Stimulated activated naive CD8-positive, alpha-beta T cell treated with anti-CD3 and anti-CD28 coated beads, Interleukin-15, amount 100 ng/mL, for 72 hours (primary cell): ENCODE data around the gene HBE1.
A peak's percentile ranks its signal among the peaks of the same experiment; 100 is the strongest.
"Not testable (repeated sequence)": the region's sequence is repeated elsewhere in the genome, so short reads cannot be mapped to it uniquely, and the experiment has no call there.

ENCODE experiments used
- ATAC-seq: fragments of 150-1000 bp; cut with Tn5 transposase; 2 replicates; pipeline ENCODE4 v1.10.0; 2021; ENCODE audit warnings: mild to moderate bottlenecking, moderate library complexity
- DNase-seq, 2 donors: peaks; one replicate each; pipeline ENCODE4 v3.0.0; 2021 to 2022
- H3K27ac Mint-ChIP-seq, 2 donors: one replicate each; pipeline ENCODE4 v1.8.0; 2022; ENCODE audit warnings: mild to moderate bottlenecking in 2 of 2, mixed read lengths in 2 of 2, moderate library complexity in 2 of 2
- H3K27me3 Mint-ChIP-seq: one replicate; pipeline ENCODE4 v1.8.0; 2022; ENCODE audit warnings: mixed read lengths
- H3K4me1 Mint-ChIP-seq: one replicate; pipeline ENCODE4 v1.8.0; 2022; ENCODE audit warnings: mild to moderate bottlenecking, mixed read lengths
- H3K4me3 Mint-ChIP-seq, 2 donors: one replicate each; pipeline ENCODE4 v1.8.0; 2022; ENCODE audit warnings: mild to moderate bottlenecking in 2 of 2, mixed read lengths in 2 of 2, moderate library complexity in 1 of 2
- H3K9me3 Mint-ChIP-seq, 2 donors: one replicate each; pipeline ENCODE4 v1.8.0; 2022; ENCODE audit warnings: mixed read lengths in 2 of 2

Gene HBE1

DNA sequence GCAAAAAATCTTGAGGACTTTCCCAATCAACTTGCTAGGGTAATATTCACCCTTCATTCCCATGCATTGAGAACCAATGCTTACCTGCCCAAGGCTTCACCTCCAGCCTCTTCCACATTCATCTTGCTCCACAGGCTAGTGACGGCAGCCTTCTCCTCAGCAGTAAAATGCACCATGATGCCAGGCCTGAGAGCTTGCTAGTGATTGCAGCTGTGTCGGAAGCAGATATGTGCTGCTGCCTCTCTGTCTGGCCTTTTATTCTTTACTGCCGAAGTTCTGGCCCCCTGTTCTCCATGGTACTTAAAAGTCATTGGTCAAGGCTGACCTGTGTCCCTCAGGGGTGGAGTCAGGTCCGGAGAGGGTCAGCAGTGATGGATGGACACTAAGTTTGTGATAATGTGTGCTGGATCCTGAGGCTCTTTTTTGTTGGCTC is at the start of gene HBE1:
Gene HBE1, minus strand, starts transcription at position 231 of the 433 bp plus-strand sequence. Its CDS starts 55 bp downstream, at position 176.
- Mint-ChIP-seq H3K4me1 (no peaks in the 10 kb centered on the region), H3K27ac (no peak within 1 kb of the TSS), H3K4me3 (no peak within 1 kb of the TSS), H3K27me3 (no peaks in the 10 kb centered on the region), H3K9me3 (no peaks in the 10 kb centered on the region)
- ATAC-seq (no peak), DNase-seq (no peak)

DNA sequence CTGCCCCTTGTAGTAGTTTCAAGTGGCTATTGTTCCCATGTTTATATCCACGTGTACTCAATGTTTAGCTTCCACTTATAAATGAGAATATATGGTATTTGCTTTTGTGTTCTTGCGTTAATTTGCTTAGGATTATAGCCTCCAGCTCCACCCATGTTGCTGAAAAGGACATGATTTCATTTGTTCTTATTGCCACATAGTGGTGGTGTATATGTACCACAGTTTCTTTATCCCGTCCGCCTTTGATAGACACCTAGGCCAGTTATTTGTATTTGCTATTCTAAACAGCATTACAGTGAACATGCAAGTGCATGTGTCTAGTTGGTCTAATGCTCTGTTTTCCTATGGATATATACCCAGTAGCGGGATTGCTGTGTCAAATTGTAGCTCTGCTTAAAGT is 47.5 kb upstream of the HBE1 start:
- H3K4me1 Mint-ChIP-seq: no peaks in the 10 kb centered on the region
- no peak overlapping the region for H3K4me3 Mint-ChIP-seq
- H3K27ac Mint-ChIP-seq: no peak overlapping the region
- no peak for ATAC-seq
- no peak for DNase-seq
- H3K27me3 Mint-ChIP-seq: peaks cover under 1% of the 10 kb centered on the region
- H3K9me3 Mint-ChIP-seq: peaks cover 8 to 12% of the 10 kb centered on the region in 2 donors

DNA sequence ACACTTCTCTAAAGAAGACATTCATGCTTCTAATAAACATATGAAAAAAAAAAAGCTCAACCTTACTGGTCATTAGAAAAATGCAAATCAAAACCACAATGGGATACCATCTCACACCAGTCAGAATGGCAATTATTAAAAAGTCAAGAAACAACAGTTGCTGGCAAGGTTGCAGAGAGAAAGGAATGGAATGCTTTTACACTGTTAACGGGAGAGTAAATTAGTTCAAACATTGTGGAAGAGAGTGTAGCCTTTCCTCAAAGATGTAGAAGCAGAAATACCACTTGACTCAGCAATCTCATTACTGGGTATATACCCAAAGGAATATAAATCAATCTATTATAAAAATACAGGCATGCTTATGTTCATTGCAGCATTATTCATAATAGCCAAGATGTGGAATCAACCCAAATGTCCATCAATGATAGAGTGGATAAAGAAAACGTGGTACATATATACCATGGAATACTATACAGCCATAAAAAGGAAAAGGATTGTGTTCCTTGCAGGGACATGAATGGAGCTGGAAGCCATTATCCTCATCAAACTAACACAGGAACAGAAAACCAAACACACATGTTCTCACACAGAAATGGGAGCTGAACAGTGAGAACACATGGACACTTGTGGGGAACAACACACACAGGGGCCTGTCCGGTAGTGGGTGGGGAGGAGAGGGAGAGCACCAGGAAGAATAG is 43.7 kb upstream of the HBE1 start:
- H3K27me3 Mint-ChIP-seq, H3K4me1 Mint-ChIP-seq, H3K27ac Mint-ChIP-seq, ATAC-seq, H3K4me3 Mint-ChIP-seq, DNase-seq: not testable (repeated sequence)
- peaks cover 8 to 12% of the 10 kb centered on the region in 2 donors for H3K9me3 Mint-ChIP-seq

DNA sequence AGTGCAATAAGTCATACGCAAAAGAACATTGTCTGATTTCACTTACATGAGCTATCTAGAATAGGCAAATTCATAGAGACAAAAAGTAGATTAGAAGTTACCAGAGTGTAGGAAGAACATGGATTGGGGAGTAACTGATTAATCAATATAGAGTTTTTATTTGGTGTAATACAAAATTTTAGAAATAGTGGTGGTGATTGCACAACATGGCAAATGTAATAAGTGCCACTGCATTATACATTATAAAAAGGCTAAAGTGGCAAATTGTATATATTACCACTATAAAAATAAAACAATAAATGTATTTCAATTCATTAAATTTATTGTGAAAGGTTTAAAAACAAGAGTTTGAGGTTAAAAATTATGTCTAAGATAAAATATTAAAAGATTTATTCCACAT is 40.7 kb upstream of the HBE1 start:
- DNase-seq (no peak), ATAC-seq (no peak)
- H3K27ac Mint-ChIP-seq: no peak overlapping the region
- no peak overlapping the region for H3K4me3 Mint-ChIP-seq
- peaks cover 5% of the 10 kb centered on the region for H3K27me3 Mint-ChIP-seq
- H3K4me1 Mint-ChIP-seq: no peaks in the 10 kb centered on the region
- H3K9me3 Mint-ChIP-seq: peaks cover 8 to 12% of the 10 kb centered on the region in 2 donors

DNA sequence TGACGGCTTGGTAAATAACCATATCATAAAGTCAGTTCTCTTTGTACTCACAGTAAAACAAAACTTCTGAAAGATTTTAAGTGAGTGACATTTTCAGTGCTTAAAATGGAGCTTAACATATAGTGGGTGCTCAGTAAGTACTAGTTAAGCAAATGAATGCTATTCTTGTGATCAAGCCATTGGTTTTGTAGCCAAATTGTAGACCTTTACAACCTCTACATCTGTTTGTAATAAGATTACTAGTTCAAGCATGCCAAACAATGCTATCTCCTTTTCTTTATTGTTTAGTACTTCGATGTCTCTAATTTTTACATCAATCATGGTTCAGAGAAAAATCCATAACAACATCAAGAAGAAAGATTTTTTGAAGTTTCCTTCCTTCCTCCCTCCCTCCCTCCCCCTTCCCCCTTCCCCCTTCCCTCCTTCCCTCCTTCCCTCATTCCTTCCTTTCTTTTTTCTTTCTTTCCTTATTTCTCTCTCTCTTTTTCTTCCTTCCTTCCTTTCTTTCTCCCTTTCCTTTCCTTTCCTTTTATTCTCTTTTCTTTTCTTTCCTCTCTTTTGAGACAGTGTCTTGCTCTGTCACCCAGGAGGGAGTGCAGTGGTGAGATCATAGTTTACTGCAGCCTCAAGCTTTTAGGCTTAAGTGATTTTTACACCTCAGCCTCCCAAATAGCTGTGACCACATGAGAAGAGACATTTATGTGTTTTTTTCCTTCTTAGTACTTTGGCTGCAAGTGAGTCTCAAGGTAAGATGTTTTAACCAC is 37.7 kb upstream of the HBE1 start:
- no peaks in the 10 kb centered on the region for H3K4me1 Mint-ChIP-seq
- ATAC-seq (no peak), DNase-seq (no peak)
- H3K27me3 Mint-ChIP-seq: peaks cover 5% of the 10 kb centered on the region
- H3K27ac Mint-ChIP-seq: no peak overlapping the region
- no peaks in the 10 kb centered on the region for H3K9me3 Mint-ChIP-seq
- no peak overlapping the region for H3K4me3 Mint-ChIP-seq

DNA sequence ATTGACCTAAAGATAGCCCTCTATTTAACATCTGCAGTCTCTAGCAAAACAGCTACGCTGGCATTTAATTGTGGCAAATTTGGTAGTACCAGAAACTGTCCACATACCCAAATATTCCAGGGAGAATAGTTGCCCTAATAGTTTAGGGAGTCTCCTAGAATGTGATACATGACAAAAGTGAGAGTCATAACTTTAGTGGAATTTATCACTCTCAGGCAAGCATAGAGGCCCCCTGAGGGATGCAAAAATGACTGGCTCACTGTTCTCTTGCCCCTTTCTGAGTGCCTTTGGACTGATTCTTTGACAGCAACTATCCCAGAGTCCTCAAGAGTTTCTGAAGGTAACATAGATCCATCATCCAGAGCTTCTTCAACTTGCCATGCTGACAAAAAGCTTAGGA is 34.3 kb upstream of the HBE1 start:
- H3K9me3 Mint-ChIP-seq: no peaks in the 10 kb centered on the region
- DNase-seq (no peak), ATAC-seq (no peak)
- H3K27ac Mint-ChIP-seq: no peak overlapping the region
- H3K4me3 Mint-ChIP-seq: no peak overlapping the region
- H3K4me1 Mint-ChIP-seq: no peaks in the 10 kb centered on the region
- no peaks in the 10 kb centered on the region for H3K27me3 Mint-ChIP-seq

DNA sequence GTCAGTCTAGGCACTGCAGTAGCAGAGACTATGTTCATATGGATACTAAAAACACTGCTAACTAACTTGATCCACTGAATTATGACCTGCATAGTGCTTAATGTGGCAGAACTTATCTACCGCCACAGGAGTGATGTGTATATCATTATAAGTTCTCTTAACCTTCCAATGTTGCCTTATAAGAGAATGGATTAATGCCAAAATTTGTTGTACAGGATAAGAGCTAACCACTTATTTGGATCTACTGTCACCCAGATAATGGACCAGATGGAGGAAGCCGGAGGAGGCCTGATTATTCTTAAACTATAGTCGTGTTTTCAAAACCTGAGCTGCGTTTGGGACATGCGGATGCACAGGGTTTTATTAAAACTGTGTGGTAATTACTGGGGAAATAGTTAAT is 33.9 kb upstream of the HBE1 start:
- Mint-ChIP-seq H3K4me3 (no peak overlapping the region), H3K4me1 (no peaks in the 10 kb centered on the region), H3K27me3 (no peaks in the 10 kb centered on the region), H3K27ac (no peak overlapping the region), H3K9me3 (no peaks in the 10 kb centered on the region)
- DNase-seq: no peak
- no peak for ATAC-seq

DNA sequence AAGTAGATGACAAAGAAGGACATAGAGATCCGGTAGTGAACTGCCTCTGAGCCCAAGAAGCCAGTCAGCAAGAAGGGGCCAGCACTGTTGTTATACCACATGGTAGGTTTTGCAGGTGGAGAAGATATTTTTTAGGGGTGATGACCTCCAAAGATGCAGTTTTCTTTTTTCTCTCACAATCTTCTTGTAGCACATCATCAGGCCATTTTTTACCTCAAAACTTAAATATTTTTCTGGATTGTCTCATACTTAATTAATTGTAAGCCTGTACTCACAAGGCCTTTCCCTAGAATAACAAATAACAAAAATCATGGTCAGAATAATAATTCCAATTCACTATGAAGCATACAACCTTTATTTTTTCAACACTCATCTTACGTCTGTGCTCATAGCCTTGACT is 32.1 kb upstream of the HBE1 start, which contains the start of gene OR51B4:
Gene OR51B4, minus strand, starts transcription at position 101 of the 400 bp plus-strand sequence. Its CDS starts 0 bp downstream, at position 101.
- DNase-seq: no peak
- Mint-ChIP-seq H3K27ac (peak within 1 kb of the TSS in 1 of 2 donors; percentile 27), H3K27me3 (no peaks in the 10 kb centered on the region), H3K4me3 (no peak within 1 kb of the TSS), H3K9me3 (no peaks in the 10 kb centered on the region), H3K4me1 (no peaks in the 10 kb centered on the region)
- ATAC-seq: no peak

DNA sequence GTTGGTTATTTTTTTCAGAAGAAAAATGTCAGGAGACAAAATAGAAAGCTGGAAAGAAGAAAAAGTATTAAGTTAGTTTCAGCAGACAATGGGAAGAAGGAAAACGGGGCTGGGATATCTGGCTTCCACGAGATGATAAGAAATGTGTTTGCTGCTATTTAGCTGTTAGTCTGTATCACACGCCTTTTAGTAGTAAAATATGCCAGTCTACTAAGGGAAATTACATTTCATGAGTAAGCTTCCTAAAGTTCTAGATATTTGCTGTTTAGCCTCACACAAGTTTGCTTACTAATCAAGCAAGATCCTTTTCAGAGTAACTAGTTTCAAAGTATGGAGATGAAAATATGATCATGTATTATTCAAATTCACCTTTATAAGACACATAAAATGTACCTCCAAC is 30.5 kb upstream of the HBE1 start:
- H3K27ac Mint-ChIP-seq: no peak overlapping the region
- no peak overlapping the region for H3K4me3 Mint-ChIP-seq
- no peaks in the 10 kb centered on the region for H3K4me1 Mint-ChIP-seq
- no peaks in the 10 kb centered on the region for H3K27me3 Mint-ChIP-seq
- ATAC-seq (no peak), DNase-seq (no peak)
- no peaks in the 10 kb centered on the region for H3K9me3 Mint-ChIP-seq

DNA sequence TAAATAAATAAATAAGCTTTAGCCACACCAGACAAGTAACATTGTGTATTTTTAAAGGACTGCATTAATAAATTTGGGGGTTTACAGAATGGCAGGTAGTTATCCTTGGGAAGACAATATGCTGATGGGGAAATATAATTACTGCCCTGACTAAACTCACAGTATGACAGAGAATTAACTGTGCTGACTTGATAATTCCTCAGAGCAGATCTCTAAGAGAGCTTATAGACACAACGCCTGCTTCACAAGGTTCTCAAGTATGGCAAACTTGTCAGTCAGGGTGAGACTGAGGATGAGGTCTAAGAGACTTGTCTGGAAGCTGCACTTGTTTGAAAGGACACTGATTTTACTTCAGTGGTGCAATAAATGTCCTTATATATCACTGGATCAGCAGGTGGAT is 28.7 kb upstream of the HBE1 start:
- DNase-seq: no peak
- Mint-ChIP-seq H3K27ac (no peak overlapping the region), H3K4me1 (no peaks in the 10 kb centered on the region), H3K27me3 (no peaks in the 10 kb centered on the region), H3K4me3 (no peak overlapping the region), H3K9me3 (no peaks in the 10 kb centered on the region)
- ATAC-seq: no peak

DNA sequence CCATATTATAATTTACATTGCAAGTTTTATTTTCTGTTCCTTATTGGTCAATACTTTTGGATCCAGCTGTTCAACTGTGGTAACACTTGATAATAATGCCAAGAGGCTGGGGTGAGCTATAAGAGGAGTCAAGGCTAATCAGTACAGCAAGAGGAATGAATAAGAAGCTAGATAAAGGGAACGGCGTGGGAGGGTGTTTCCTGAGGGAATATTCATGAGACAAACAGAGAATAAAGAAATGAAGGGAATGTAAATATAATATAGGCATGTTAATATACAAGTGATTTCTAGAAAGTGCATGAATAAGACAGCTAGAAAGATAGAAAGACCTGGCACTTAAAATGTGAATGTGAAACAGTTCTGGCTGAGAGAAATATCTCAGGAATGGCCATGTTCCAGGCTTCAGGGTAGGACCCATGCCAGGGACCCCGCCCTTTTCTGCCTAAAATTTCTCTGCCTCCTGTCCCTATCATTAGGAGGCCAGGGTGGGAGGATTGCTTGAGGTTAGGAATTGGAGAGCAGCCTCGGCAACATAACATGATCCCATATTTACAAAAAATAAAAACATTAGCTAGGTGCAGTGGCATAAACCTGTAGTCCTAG is 28.1 kb upstream of the HBE1 start:
- no peak for ATAC-seq
- no peaks in the 10 kb centered on the region for H3K4me1 Mint-ChIP-seq
- H3K4me3 Mint-ChIP-seq: no peak overlapping the region

DNA sequence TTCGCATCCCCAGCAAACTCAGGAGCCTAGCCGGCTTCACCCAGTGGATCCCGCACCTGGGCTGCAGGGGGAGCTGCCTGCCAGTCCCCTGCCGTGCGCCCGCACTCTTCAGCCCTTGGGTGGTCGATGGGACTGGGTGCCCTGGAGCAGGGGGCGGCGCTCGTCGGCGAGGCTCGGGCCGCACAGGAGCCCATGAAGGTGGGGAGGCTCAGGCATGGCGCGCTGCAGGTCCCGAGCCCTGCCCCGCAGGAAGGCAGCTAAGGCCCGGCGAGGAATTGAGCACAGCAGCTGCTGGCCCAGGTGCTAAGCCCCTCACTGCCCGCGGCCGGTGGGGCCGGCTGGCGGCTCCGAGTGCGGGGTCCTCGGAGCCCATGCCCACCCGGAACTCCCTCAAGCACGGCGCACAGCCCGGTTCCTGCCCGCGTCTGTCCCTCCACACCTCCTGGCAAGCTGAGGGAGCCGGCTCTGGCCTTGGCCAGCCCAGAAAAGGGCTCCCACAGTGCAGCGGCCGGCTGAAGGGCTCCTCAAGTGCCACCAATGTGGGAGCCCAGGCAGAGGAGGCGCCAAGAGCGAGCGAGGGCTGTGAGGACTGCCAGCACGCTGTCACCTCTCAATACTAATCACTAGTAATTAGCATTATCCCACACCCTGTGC is 24.7 kb upstream of the HBE1 start:
- not testable (repeated sequence) for H3K27ac Mint-ChIP-seq, H3K9me3 Mint-ChIP-seq, DNase-seq, H3K27me3 Mint-ChIP-seq, H3K4me1 Mint-ChIP-seq, ATAC-seq, H3K4me3 Mint-ChIP-seq

More for the DNA sequence above, 28.1 kb upstream of the HBE1 start:
- Mint-ChIP-seq H3K27me3 (no peaks in the 10 kb centered on the region), H3K9me3 (no peaks in the 10 kb centered on the region), H3K27ac (no peak overlapping the region)
- DNase-seq: no peak

DNA sequence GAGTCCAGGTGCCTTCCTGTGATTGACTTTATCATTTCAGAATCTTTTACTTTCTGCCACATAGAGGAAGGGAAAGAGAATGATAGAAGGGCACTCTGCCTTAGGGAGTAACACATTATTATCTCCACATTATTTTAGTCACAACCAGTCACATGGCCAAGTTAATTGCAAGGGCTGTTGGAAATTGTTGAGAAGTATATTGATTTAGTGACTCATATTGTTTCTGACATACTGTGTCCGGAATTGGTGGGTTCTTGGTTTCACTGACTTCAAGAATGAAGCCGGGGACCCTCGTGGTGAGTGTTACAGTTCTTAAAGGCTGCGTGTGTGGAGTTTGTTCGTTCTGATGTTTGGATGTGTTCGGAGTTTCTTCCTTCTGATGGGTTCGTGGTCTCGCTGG is 23.3 kb upstream of the HBE1 start:
- no peak overlapping the region for H3K4me3 Mint-ChIP-seq
- no peaks in the 10 kb centered on the region for H3K4me1 Mint-ChIP-seq
- no peak for DNase-seq
- H3K27ac Mint-ChIP-seq: no peak overlapping the region
- H3K27me3 Mint-ChIP-seq: no peaks in the 10 kb centered on the region
- no peaks in the 10 kb centered on the region for H3K9me3 Mint-ChIP-seq
- no peak for ATAC-seq

DNA sequence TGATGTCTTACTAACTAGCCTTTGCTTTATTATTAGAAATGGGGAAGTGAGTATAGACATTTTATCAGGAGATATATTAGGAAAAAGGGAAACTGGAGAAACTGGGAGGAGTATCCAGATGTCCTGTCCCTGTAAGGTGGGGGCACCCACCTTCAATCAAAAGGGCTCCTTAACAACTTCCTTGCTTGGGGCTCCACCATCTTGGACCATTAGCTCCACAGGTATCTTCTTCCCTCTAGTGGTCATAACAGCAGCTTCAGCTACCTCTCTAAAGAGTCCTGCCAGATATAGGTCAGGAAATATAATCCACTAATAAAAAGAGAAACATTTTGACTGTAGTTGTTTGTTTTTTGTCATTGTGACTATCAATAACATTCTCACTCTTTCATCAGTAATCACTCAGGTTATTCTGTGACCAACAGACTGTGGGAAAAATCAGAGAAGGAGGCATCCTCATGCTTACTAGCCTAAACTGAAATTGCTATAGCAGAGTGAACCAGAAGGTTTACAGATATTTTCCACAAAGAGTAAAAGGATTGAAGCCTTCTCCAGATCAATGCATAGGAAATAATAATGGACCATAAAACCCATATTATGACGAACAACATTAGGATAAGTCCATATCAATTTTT is 21.6 kb upstream of the HBE1 start:
- peak; percentile 72 for ATAC-seq
- Mint-ChIP-seq H3K4me1 (no peaks in the 10 kb centered on the region), H3K4me3 (no peak overlapping the region), H3K27ac (no peak overlapping the region), H3K9me3 (no peaks in the 10 kb centered on the region), H3K27me3 (no peaks in the 10 kb centered on the region)
- no peak for DNase-seq

DNA sequence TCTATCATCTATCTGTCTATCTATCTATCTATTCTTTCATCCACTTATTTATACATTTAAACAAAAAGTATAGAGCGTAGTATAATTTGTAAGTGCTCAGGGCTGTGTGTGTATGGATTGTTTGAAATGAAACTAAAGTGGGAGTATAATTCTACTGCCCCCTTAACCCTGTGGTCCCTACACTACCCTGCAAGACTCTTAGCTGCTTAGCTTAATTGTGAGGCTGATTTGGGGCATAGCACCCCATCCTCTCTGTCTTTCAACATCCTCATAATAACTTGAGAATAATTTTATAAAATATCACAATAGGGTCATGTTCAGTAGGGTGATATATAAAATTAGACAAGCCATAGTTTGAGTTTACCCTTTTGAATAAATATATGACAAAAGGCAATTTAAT is 20.4 kb upstream of the HBE1 start:
- Mint-ChIP-seq H3K27me3 (no peaks in the 10 kb centered on the region), H3K9me3 (no peaks in the 10 kb centered on the region), H3K27ac (no peak overlapping the region), H3K4me1 (no peaks in the 10 kb centered on the region), H3K4me3 (no peak overlapping the region)
- DNase-seq (no peak), ATAC-seq (no peak)
